Neural crest cell (in vitro differentiated cells): ENCODE data around the gene SH2D7. TPM values are rescaled to one million over a fixed set of nuclear protein-coding genes. Genes with fewer than 3 reads are reported as not detected.

ENCODE experiments used
- DNase-seq: peaks from one replicate; pipeline ENCODE4 v3.0.0; 2021; ENCODE audit warnings: low read depth, mixed read lengths, low spot score
- H3K27ac Mint-ChIP-seq: one replicate; pipeline ENCODE4 v1.8.0; 2021; ENCODE audit warnings: mild to moderate bottlenecking, mixed read lengths; ENCODE audit not compliant: unreplicated experiment
- H3K27me3 Mint-ChIP-seq: 2 replicates; pipeline ENCODE4 v1.8.0; 2021; ENCODE audit warnings: low read depth, mild to moderate bottlenecking, mixed read lengths
- H3K36me3 Mint-ChIP-seq: 2 replicates; pipeline ENCODE4 v1.8.0; 2021; ENCODE audit warnings: low read depth, mild to moderate bottlenecking, mixed read lengths
- H3K4me1 Mint-ChIP-seq: 2 replicates; pipeline ENCODE4 v1.8.0; 2021; ENCODE audit warnings: mixed read lengths
- H3K4me3 Mint-ChIP-seq: one replicate; pipeline ENCODE4 v1.8.0; 2021; ENCODE audit warnings: mild to moderate bottlenecking, mixed read lengths
- H3K9me3 Mint-ChIP-seq: 2 replicates; pipeline ENCODE4 v1.8.0; 2021; ENCODE audit warnings: mixed read lengths
- total RNA-seq: library from RNA; stranded (reverse); gene quantifications from 2 replicates; pipeline ENCODE4 v1.2.1, GENCODE V29; 2021
- TF ChIP-seq, protein P1 (sequence below): fragments of 200-600 bp; sonication (generic); conservative IDR thresholded peaks from 2 replicates; pipeline ENCODE4 v1.5.0; 2021; ENCODE audit warnings: antibody characterized with exemption, mild to moderate bottlenecking

The SH2D7 gene
- total RNA-seq, 1 donor from 2014 or later: not detected

DNA sequence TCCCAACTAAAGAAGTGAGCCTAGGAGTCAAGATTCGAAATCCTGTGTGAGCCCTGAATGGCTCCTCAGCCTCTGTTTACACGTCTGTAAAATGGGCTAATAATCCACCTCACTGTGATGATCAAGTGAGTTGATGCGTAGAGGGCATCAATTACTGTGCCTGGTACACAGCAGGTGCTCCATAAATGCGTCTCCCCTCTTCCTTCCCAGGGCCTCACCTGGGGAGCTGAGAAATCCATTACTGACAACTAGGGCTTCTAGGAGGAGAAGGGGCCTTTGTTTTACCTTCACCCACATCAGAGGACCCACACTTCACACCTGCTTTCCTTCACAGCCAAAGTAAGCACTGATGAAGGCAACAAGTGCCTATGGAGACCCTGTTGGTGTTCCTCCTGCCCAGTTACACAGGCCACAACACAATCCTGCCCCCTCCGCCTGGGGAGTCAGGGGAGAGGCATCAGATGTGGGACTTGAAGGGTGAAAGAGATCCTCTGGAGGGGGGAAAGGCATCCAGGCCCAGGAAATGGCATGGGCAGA is 37.5 kb downstream of the SH2D7 start:
- H3K27ac Mint-ChIP-seq: no peak overlapping the region
- no peak for DNase-seq
- peak overlapping the region; percentile 81 for H3K4me3 Mint-ChIP-seq
- no peaks in the 10 kb centered on the region for H3K27me3 Mint-ChIP-seq
- H3K9me3 Mint-ChIP-seq: no peaks in the 10 kb centered on the region
- H3K36me3 Mint-ChIP-seq: no peaks in the 10 kb centered on the region
- TF ChIP-seq, protein P1, sequence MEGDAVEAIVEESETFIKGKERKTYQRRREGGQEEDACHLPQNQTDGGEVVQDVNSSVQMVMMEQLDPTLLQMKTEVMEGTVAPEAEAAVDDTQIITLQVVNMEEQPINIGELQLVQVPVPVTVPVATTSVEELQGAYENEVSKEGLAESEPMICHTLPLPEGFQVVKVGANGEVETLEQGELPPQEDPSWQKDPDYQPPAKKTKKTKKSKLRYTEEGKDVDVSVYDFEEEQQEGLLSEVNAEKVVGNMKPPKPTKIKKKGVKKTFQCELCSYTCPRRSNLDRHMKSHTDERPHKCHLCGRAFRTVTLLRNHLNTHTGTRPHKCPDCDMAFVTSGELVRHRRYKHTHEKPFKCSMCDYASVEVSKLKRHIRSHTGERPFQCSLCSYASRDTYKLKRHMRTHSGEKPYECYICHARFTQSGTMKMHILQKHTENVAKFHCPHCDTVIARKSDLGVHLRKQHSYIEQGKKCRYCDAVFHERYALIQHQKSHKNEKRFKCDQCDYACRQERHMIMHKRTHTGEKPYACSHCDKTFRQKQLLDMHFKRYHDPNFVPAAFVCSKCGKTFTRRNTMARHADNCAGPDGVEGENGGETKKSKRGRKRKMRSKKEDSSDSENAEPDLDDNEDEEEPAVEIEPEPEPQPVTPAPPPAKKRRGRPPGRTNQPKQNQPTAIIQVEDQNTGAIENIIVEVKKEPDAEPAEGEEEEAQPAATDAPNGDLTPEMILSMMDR: no peak
- peaks cover 17% of the 10 kb centered on the region for H3K4me1 Mint-ChIP-seq

DNA sequence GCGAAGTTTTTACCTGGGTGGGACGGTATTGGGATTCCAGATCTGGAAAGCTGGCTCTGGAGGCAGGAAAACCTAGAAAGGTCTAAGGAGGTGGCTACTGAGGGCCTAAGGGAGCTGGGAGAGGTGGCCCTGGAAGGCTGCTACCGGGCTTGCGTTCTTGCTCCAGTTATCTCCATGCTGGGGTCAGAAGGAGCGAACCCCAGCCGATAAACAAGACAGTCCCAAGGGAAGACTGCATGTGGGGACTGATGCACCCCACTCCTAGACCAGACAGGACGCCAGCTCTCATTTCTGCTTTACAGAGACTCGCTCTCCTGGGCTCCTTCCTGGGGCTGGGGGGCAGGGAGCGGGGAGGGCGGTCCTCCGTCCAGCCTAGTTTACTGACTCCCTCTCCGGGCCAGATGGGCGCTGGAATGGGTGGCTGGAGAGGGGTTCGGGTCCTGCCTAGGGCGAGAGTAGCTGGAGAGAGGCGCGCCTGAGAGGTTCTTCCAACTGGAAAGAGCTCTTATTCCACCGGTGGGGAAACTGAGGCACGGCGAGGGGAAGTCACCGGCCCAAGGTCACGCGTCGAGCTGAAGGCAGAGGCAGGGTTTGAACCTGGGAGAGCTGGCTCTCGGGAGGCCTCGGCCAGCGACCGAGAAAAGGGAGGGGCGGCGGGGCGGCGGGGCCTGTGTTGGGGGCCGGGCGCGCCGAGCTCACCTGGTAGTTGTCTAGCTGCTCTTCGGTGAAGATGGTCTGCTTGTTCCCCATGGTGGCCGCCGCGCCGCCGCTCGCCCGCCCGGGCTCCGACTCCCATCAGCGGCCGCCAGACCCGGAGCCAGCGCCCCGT is 38.3 kb downstream of the SH2D7 start:
- peak overlapping the region; percentile 81 for H3K4me3 Mint-ChIP-seq
- peaks cover 17% of the 10 kb centered on the region for H3K4me1 Mint-ChIP-seq
- H3K27ac Mint-ChIP-seq: no peak overlapping the region
- H3K27me3 Mint-ChIP-seq: no peaks in the 10 kb centered on the region
- TF ChIP-seq, protein P1: no peak
- H3K9me3 Mint-ChIP-seq: no peaks in the 10 kb centered on the region
- no peaks in the 10 kb centered on the region for H3K36me3 Mint-ChIP-seq
- no peak for DNase-seq

DNA sequence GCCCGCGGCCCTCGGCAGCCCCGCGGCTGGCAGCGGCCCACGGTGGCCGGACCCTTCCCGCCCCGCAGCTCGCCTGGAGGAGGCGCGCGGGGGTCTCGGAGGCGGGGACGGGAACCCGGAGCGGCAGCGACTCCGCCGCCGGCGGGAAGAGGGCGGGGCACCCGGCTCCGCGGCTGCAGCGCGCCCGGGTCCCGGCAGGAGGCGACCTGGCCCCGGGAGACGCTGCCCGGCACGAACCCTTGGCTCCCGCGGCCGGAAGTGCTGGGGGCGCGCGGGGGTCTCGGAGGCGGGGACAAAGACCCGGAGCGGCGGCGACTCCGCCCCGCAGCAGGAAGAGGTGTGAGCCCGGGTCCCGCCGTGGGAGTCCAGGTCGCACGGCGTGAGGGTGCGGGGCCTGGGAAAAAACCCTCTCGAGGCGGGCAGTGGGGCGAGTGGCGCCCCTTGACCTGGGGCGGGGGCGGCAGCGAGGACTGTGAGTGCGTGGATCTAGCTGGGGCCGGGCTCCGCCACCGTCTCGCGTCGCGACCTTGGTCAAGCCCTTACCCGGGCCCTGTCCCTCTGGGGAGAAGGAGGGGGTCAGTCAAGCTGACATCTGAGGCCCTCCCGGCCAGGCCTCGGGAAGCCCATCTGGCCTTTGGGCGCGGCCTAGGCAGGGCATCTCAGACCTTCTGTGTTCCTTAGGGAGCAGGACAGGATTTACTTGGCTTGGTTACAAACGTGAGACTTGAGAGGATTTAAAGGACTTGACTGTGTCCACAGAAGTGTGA is 39.1 kb downstream of the SH2D7 start, which contains the start of gene CIB2:
Gene CIB2 (minus strand): TSS at position 151 of the 767 bp plus-strand sequence. CDS start 230 bp downstream, outside the sequence.
- H3K9me3 Mint-ChIP-seq: no peaks in the 10 kb centered on the region
- peak; percentile 87 for DNase-seq
- peak within 1 kb of the TSS; percentile 94 for H3K27ac Mint-ChIP-seq
- H3K27me3 Mint-ChIP-seq: no peaks in the 10 kb centered on the region
- peak within 1 kb of the TSS; percentile 86 for H3K4me3 Mint-ChIP-seq
- TF ChIP-seq, protein P1: peak; percentile 73
- H3K36me3 Mint-ChIP-seq: no peaks in the 10 kb centered on the region
- peaks cover 17% of the 10 kb centered on the region for H3K4me1 Mint-ChIP-seq

DNA sequence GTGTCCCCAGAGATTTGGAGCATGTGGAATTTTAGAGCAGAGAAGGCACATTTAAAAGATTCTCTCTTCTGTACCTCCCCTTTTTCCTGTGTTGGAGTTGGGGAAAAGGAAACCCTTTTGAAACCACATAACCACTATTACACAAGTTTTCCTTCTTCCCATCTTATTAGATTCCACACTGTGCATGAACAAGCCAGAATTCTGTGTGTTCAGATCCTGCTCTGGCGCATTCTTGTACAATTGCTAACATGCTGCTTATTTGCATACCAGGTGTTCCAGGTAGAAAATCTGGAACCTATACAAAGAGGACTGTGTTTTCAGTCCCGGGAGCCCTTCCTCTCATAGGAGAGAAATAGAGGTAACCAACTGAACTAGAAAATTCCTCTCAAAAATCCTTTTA is 41.4 kb downstream of the SH2D7 start:
- Mint-ChIP-seq H3K27ac (no peak overlapping the region), H3K4me3 (peak overlapping the region; percentile 39), H3K36me3 (no peaks in the 10 kb centered on the region), H3K27me3 (no peaks in the 10 kb centered on the region), H3K9me3 (no peaks in the 10 kb centered on the region), H3K4me1 (peaks cover 13% of the 10 kb centered on the region)
- no peak for DNase-seq
- TF ChIP-seq, protein P1: no peak

DNA sequence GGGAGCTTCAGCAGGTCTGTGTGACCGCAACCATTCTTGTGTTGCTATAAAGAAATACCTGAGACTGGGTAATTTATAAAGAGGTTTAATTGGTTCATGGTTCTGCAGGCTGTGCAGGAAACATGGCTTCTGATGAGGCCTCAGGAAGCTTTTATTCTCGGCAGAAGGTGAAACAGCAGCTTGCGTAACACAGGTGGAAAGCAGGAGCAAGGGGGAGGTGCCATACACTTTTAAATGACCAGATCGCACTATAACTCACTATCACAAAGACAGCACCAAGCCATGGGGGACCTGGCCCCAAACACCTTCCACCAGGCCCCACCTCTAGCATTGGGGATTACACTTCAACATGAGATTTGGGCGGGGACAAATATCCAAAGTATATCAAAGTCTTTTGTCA is 47.2 kb downstream of the SH2D7 start:
- H3K9me3 Mint-ChIP-seq: no peaks in the 10 kb centered on the region
- H3K4me1 Mint-ChIP-seq: no peaks in the 10 kb centered on the region
- H3K27me3 Mint-ChIP-seq: no peaks in the 10 kb centered on the region
- H3K36me3 Mint-ChIP-seq: no peaks in the 10 kb centered on the region
- H3K27ac Mint-ChIP-seq: no peak overlapping the region
- H3K4me3 Mint-ChIP-seq: no peak overlapping the region
- TF ChIP-seq, protein P1: no peak
- DNase-seq: no peak
